Measurements from ENCODE around the gene NRP2. TPM values are rescaled to one million over a fixed set of nuclear protein-coding genes. Genes with fewer than 3 reads are reported as not detected.
A peak's percentile ranks its signal among the peaks of the same experiment; 100 is the strongest.

The NRP2 gene
- total and polyA plus RNA-seq, 2 of the 13 experiments (the other 11 are each of a cell fraction or from before 2014, with no cell fraction given) = 0.65 to 1.4 TPM

GRCh38 chr2:205699515-205700289 is 17.4 kb downstream of the NRP2 start (continued):
- no peak for TF ChIP-seq MAFG (CRISPR knock-in tag; IDR thresholded peaks at IDR 0.05)
- no peak for TF ChIP-seq ZNF724P (CRISPR knock-in tag; IDR thresholded peaks at IDR 0.05; ENCODE audit: borderline replicate concordance)
- TF ChIP-seq HNRNPK (IDR thresholded peaks at IDR 0.05; ENCODE audit: low read depth, low read length, poor library complexity, severe bottlenecking) = peak; percentile 51
- no peak for TF ChIP-seq ZNF337 (CRISPR knock-in tag; IDR thresholded peaks at IDR 0.05; ENCODE audit: borderline replicate concordance, low read depth)
- TF ChIP-seq, protein P1, sequence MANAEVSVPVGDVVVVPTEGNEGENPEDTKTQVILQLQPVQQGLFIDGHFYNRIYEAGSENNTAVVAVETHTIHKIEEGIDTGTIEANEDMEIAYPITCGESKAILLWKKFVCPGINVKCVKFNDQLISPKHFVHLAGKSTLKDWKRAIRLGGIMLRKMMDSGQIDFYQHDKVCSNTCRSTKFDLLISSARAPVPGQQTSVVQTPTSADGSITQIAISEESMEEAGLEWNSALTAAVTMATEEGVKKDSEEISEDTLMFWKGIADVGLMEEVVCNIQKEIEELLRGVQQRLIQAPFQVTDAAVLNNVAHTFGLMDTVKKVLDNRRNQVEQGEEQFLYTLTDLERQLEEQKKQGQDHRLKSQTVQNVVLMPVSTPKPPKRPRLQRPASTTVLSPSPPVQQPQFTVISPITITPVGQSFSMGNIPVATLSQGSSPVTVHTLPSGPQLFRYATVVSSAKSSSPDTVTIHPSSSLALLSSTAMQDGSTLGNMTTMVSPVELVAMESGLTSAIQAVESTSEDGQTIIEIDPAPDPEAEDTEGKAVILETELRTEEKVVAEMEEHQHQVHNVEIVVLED (CRISPR knock-in tag; IDR thresholded peaks at IDR 0.05; ENCODE audit: borderline replicate concordance) = no peak
- TF ChIP-seq HMG20B (CRISPR knock-in tag; conservative IDR thresholded peaks at IDR 0.05) = no peak
- TF ChIP-seq SMAD1 (CRISPR knock-in tag; IDR thresholded peaks at IDR 0.05; ENCODE audit: borderline replicate concordance, low read depth) = 0 out of 2 replicates have a peak, but pooled peaks have one; percentile 9
- no peak for TF ChIP-seq RBFOX2 (IDR thresholded peaks at IDR 0.05; ENCODE audit: low read depth, low read length)
- TF ChIP-seq RFX5 (IDR thresholded peaks at IDR 0.05; ENCODE audit: low read depth, low read length) = no peak
- TF ChIP-seq GZF1 (CRISPR knock-in tag; IDR thresholded peaks at IDR 0.05) = 0 out of 2 replicates have a peak, but pooled peaks have one; percentile 2
- TF ChIP-seq NFYC (CRISPR knock-in tag; IDR thresholded peaks at IDR 0.05) = no peak
